Diencephalon (tissue), 1 donor: ENCODE measurements around the gene MUC15. TPM values are rescaled to one million over a fixed set of nuclear protein-coding genes. Genes with fewer than 3 reads are reported as not detected.

Source experiments
- total RNA-seq: library from RNA; depleted of rRNA; stranded (reverse); fragments of >200 nt; gene quantifications from one replicate; pipeline ENCODE4 v1.2.3, GENCODE V29; 2014

Gene MUC15
- total RNA-seq, result not detected

GRCh38 chr11:26571861-26572654 lies at the start of gene MUC15:
Gene MUC15, minus strand, starts transcription at chr11:26572263. Its CDS starts 5,169 bp downstream, at chr11:26567094.

Other genes starting within 250 kb of the MUC15 start
- 6.2 TPM for gene ANO3, start 240.1 kb downstream of the MUC15 start, total RNA-seq
- gene SLC5A12, start 149.8 kb upstream of the MUC15 start, total RNA-seq, result 0.46 TPM